Measurements from ENCODE around the gene CLEC2A.
"Not testable (repeated sequence)": the region's sequence is repeated elsewhere in the genome, so short reads cannot be mapped to it uniquely, and the experiment has no call there.

The CLEC2A gene

GRCh38 chr12:9876120-9876519, 56.0 kb downstream of the CLEC2A start:
- DNase-seq, result not testable (repeated sequence)

- no peak for DNase-seq
Measured at GRCh38 chr12:9872742-9873141, 59.4 kb downstream of the CLEC2A start.

- no peak for DNase-seq
Measured at GRCh38 chr12:9872162-9872561, 60.0 kb downstream of the CLEC2A start.

- DNase-seq, result no peak
Measured at GRCh38 chr12:9870286-9870866, 61.8 kb downstream of the CLEC2A start.

- no peak for DNase-seq
Measured at GRCh38 chr12:9869307-9870161, 62.6 kb downstream of the CLEC2A start, which contains the start of gene CLEC2B. TSS of gene CLEC2B (minus strand) at chr12:9869354.

- DNase-seq, result no peak
Measured at GRCh38 chr12:9868951-9869306, 63.2 kb downstream of the CLEC2A start.

GRCh38 chr12:9868311-9868801, 63.8 kb downstream of the CLEC2A start:
- no peak for DNase-seq

- DNase-seq, result no peak
Measured at GRCh38 chr12:9867531-9867930, 64.6 kb downstream of the CLEC2A start.

GRCh38 chr12:9866860-9867269, 65.3 kb downstream of the CLEC2A start:
- no peak for DNase-seq

GRCh38 chr12:9864913-9865675, 67.1 kb downstream of the CLEC2A start:
- no peak for DNase-seq

All from NCI-H1092 treated with DMSO at 0.1 percent for 48 hours (cell line).